Activated effector memory CD4-positive, alpha-beta T cell treated with anti-CD3 and anti-CD28 coated beads, Interleukin-2, amount 50 U/mL, for 16 hours (primary cell): ENCODE measurements around the gene SMARCA5.

Experiments used
- DNase-seq: peaks from one replicate; pipeline ENCODE4 v3.0.0-alpha.2; 2020

The SMARCA5 gene

GRCh38 chr4:143539670-143540023 is 26.1 kb downstream of the SMARCA5 start:
- DNase-seq, result no peak

GRCh38 chr4:143549928-143550327 is 36.4 kb downstream of the SMARCA5 start:
- DNase-seq, result no peak

GRCh38 chr4:143554728-143555597 is 41.5 kb downstream of the SMARCA5 start:
- no peak for DNase-seq

GRCh38 chr4:143555676-143556075 is 42.2 kb downstream of the SMARCA5 start:
- DNase-seq, result no peak

GRCh38 chr4:143558286-143558685 is 44.8 kb downstream of the SMARCA5 start:
- no peak for DNase-seq

GRCh38 chr4:143558823-143559756 is 45.6 kb downstream of the SMARCA5 start:
- DNase-seq, result peak; percentile 91

GRCh38 chr4:143559757-143560147 is 46.2 kb downstream of the SMARCA5 start:
- peak; percentile 80 for DNase-seq

GRCh38 chr4:143564472-143564871 is 51.0 kb downstream of the SMARCA5 start:
- no peak for DNase-seq

- no peak for DNase-seq
Measured at GRCh38 chr4:143575331-143575730, 61.8 kb downstream of the SMARCA5 start.

GRCh38 chr4:143581331-143581946 is 67.9 kb downstream of the SMARCA5 start:
- DNase-seq, result no peak

GRCh38 chr4:143585548-143585947 is 72.0 kb downstream of the SMARCA5 start:
- DNase-seq, result no peak

- DNase-seq, result no peak
Measured at GRCh38 chr4:143586080-143586479, 72.6 kb downstream of the SMARCA5 start.

- no peak for DNase-seq
Measured at GRCh38 chr4:143587703-143588102, 74.2 kb downstream of the SMARCA5 start.

- DNase-seq, result no peak
Measured at GRCh38 chr4:143597276-143597675, 83.8 kb downstream of the SMARCA5 start.

GRCh38 chr4:143598816-143599215 is 85.3 kb downstream of the SMARCA5 start:
- DNase-seq, result no peak

GRCh38 chr4:143599827-143600226 is 86.3 kb downstream of the SMARCA5 start:
- no peak for DNase-seq

- DNase-seq, result no peak
Measured at GRCh38 chr4:143606480-143606879, 93.0 kb downstream of the SMARCA5 start.
